Thoracic aorta (tissue), 2 donors: ENCODE data around the gene ATP13A2. TPM values are rescaled to one million over a fixed set of nuclear protein-coding genes. Genes with fewer than 3 reads are reported as not detected.
"Not testable (repeated sequence)": the region's sequence is repeated elsewhere in the genome, so short reads cannot be mapped to it uniquely, and the experiment has no call there.

ENCODE experiments used
- ATAC-seq: fragments of 150-250 bp; one replicate; pipeline ENCODE4 v1.8.0; 2017; ENCODE audit warnings: low read depth; ENCODE audit not compliant: insufficient number of reproducible peaks, low FRiP score
- DNase-seq: peaks from one replicate; pipeline ENCODE4 v3.0.0-alpha.2; 2020; ENCODE audit warnings: low spot score
- H3K27ac ChIP-seq, 2 donors: fragments of 200-600 bp; sonication (generic); 1 replicate in 1 of 2; 2 replicates in 1 of 2; pipeline ENCODE4 v1.5.1; 2016; ENCODE audit warnings: mild to moderate bottlenecking in 2 of 2, moderate library complexity in 2 of 2
- H3K27me3 ChIP-seq: fragments of 200-600 bp; sonication (generic); replicated peaks from 2 replicates; pipeline ENCODE4 v1.6.0; 2016; ENCODE audit warnings: mild to moderate bottlenecking; ENCODE audit not compliant: insufficient read depth
- H3K36me3 ChIP-seq: fragments of 200-600 bp; sonication (generic); one replicate; pipeline ENCODE4 v1.5.1; 2016
- H3K4me1 ChIP-seq, 2 donors: fragments of 200-600 bp; sonication (generic); 1 replicate in 1 of 2; 2 replicates in 1 of 2; pipeline versions ENCODE4 v1.5.1 to v1.6.0; 2016; ENCODE audit warnings: low read depth in 2 of 2, mild to moderate bottlenecking in 1 of 2; ENCODE audit not compliant: control insufficient read depth in 1 of 2
- H3K4me3 ChIP-seq: fragments of 200-600 bp; sonication (generic); 2 replicates; pipeline ENCODE4 v1.5.1; 2016; ENCODE audit warnings: mild to moderate bottlenecking
- H3K9me3 ChIP-seq: fragments of 200-600 bp; sonication (generic); 2 replicates; pipeline ENCODE4 v1.5.1; 2016
- CTCF ChIP-seq: fragments of 200-600 bp; sonication (generic); IDR thresholded peaks from one replicate; pipeline ENCODE4 v1.5.1; 2019; ENCODE audit warnings: antibody characterized with exemption
- total RNA-seq, 2 donors: library from RNA; depleted of rRNA; stranded (reverse); fragments of >200 nt; gene quantifications; one replicate each; pipeline versions ENCODE4 v1.1.0 to v1.2.3, GENCODE V29; 2016

Gene ATP13A2
- total RNA-seq, 2 donors from 2014 or later = 45.1 to 59.0 TPM

DNA sequence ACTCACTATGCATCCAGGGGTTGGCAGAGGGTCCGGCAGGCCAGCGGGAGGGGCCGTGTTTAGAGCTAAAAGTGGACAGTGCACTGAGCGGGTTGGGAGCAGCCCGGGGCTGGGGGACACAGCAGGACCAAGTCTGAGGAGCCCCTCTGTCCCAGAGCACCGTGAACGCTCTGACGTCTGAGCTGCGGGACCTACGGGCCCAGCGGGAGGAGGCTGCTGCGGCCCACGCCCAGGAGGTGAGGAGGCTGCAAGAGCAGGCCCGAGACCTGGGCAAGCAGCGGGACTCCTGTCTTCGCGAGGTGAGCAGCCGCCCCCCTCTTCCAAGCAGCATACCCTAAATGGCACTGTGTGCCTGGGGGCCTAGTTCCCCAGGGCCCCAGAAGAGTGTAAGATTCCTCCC lies 57.1 kb downstream of the ATP13A2 start:
- Histone ChIP-seq H3K36me3 (peaks cover 15% of the 10 kb centered on the region), H3K27me3 (no peaks in the 10 kb centered on the region), H3K9me3 (no peaks in the 10 kb centered on the region), H3K27ac (no peak overlapping the region), H3K4me3 (no peak overlapping the region), H3K4me1 (no peaks in the 10 kb centered on the region)
- TF ChIP-seq CTCF = no peak
- DNase-seq = no peak
- ATAC-seq = no peak

DNA sequence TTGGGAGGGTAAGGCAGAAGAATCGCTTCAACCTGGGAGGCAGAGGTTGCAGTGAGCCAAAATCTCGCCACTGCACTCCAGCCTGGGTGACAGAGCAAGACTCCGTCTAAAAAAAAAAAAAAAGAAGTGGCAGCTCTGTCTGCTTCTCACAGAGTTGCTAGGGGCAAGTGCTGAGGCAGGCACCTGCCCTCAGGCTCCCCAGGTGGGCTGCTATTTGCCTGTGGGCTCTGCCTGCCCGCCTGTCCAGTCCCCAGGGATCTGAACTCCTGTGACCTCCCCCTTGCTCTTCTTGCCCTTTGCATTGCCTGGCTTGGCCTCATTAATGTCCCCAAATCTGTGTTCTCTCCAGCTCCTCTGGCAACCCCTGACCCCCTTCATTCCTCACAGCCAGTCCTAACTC lies 59.4 kb downstream of the ATP13A2 start:
- not testable (repeated sequence) for H3K27ac ChIP-seq, H3K4me1 ChIP-seq, DNase-seq, H3K27me3 ChIP-seq, ATAC-seq, H3K9me3 ChIP-seq, H3K4me3 ChIP-seq
- peaks cover 15% of the 10 kb centered on the region for H3K36me3 ChIP-seq

- H3K9me3 ChIP-seq, DNase-seq, H3K27ac ChIP-seq, ATAC-seq, H3K4me1 ChIP-seq, H3K4me3 ChIP-seq, H3K27me3 ChIP-seq: not testable (repeated sequence)
- peaks cover 11% of the 10 kb centered on the region for H3K36me3 ChIP-seq
Measured at GRCh38 chr1:16949026-16949425, 62.7 kb downstream of the ATP13A2 start.

- not testable (repeated sequence) for H3K9me3 ChIP-seq, H3K27ac ChIP-seq, H3K27me3 ChIP-seq, H3K4me1 ChIP-seq, DNase-seq, H3K4me3 ChIP-seq, ATAC-seq
- peaks cover 11% of the 10 kb centered on the region for H3K36me3 ChIP-seq
Measured at GRCh38 chr1:16948282-16948891, 63.3 kb downstream of the ATP13A2 start.

DNA sequence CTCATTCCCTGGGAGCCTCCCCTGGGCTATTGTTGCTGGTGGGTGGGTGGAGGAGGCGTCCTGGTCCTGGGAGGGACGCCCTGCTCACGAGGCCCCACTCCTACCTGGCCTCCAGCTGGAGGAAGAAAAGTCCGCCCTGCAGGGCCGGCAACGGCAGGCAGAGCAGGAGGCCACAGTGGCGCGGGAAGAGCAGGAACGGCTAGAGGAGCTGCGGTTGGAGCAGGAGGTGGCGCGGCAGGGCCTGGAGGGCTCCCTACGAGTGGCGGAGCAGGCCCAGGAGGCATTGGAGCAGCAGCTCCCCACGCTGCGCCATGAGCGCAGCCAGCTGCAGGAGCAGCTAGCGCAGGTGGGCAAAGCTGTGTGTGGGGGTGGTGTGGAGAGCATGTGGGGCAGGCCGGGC lies 65.1 kb downstream of the ATP13A2 start:
- peaks cover 11% of the 10 kb centered on the region for H3K36me3 ChIP-seq

GRCh38 chr1:16946185-16946584 lies 65.5 kb downstream of the ATP13A2 start:
- H3K36me3 ChIP-seq = peaks cover 11% of the 10 kb centered on the region
- not testable (repeated sequence) for ATAC-seq

More for the DNA sequence above, 65.1 kb downstream of the ATP13A2 start:
- Histone ChIP-seq H3K4me3 (no peak overlapping the region), H3K4me1 (peaks cover 0 to 6% of the 10 kb centered on the region in 2 donors), H3K27me3 (no peaks in the 10 kb centered on the region), H3K27ac (no peak overlapping the region), H3K9me3 (no peaks in the 10 kb centered on the region)
- ATAC-seq (no peak), DNase-seq (no peak)
- TF ChIP-seq CTCF = no peak

DNA sequence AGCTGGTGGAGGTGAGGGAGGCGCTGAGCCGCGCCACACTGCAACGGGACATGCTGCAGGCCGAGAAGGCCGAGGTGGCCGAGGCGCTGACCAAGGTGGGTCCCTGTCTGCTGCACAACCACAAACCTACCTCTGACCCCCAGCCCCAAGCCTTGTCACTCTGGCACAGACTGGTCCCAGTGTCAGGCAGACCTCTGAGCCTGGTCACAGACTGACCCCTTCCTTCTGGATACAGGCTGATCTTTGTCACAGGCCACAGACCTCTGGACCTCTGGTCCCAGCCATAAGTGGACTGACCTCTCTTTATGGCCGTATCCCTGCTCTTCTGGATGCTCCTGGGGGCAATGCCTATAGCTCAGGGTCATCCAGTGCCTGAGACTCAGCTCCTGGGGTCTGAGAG lies 66.2 kb downstream of the ATP13A2 start:
- H3K4me3 ChIP-seq, ATAC-seq: not testable (repeated sequence)

More at GRCh38 chr1:16946185-16946584, 65.5 kb downstream of the ATP13A2 start:
- not testable (repeated sequence) for H3K27me3 ChIP-seq, H3K9me3 ChIP-seq, H3K27ac ChIP-seq, H3K4me3 ChIP-seq, DNase-seq, H3K4me1 ChIP-seq

GRCh38 chr1:16944038-16944437 lies 67.7 kb downstream of the ATP13A2 start:
- no peak for TF ChIP-seq CTCF
- DNase-seq (no peak), ATAC-seq (no peak)
- Histone ChIP-seq H3K4me3 (no peak overlapping the region), H3K36me3 (peaks cover 16% of the 10 kb centered on the region), H3K9me3 (no peaks in the 10 kb centered on the region), H3K27me3 (no peaks in the 10 kb centered on the region), H3K4me1 (peaks cover 0 to 6% of the 10 kb centered on the region in 2 donors), H3K27ac (no peak overlapping the region)

More for the DNA sequence above, 66.2 kb downstream of the ATP13A2 start:
- not testable (repeated sequence) for H3K27ac ChIP-seq, H3K9me3 ChIP-seq, H3K27me3 ChIP-seq, H3K4me1 ChIP-seq, DNase-seq
- peaks cover 14% of the 10 kb centered on the region for H3K36me3 ChIP-seq

DNA sequence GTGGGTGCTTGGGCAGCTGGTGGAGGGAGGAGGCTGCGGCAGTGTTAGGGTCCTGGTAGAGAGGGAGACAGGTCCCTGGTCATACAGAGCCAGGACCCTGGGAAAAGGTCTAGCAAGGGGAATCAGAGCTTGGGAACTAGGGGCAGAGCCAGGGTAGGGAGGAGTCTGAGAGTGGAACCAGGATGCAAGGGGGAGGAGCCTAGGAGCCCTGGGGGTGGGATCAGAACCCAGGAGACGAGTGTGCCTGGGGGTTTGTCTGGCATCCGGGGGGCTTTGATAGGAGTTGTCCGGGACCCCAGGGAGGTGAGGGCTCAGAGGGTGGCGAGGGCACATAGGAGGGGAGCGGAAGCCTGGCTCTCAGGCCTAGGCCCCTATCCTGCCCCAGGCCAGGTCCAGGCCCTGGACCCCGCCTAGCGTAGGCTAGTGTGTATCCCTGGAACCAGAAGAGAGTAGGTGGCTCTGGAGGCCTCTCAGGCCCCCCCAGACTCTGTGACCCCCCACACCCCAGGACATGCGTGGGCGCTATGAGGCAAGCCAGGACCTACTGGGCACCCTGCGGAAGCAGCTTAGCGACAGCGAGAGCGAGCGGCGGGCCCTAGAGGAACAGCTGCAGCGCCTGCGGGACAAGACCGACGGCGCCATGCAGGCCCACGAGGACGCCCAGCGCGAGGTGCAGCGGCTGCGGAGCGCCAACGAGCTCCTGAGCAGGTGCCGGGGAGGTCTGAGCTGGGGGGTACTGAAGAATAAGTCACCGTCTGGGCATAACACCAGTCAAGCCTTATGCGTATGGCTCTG lies 72.1 kb downstream of the ATP13A2 start:
- H3K27me3 ChIP-seq, DNase-seq, H3K4me3 ChIP-seq, H3K9me3 ChIP-seq, ATAC-seq, H3K27ac ChIP-seq, H3K4me1 ChIP-seq: not testable (repeated sequence)
- peaks cover 12% of the 10 kb centered on the region for H3K36me3 ChIP-seq
